ENCODE results near the gene STAT3.

- no peak for TF ChIP-seq CTCF (conservative IDR thresholded peaks at IDR 0.05; ENCODE audit: low read depth, low read length)
- no peak for TF ChIP-seq EZH2 (IDR thresholded peaks at IDR 0.05; ENCODE audit: borderline replicate concordance, low read depth, low read length, poor library complexity, severe bottlenecking)
These were observed 6.3 kb downstream of the STAT3 start for GRCh38 chr17:42381898-42382297.

All from A673 (cell line).